ENCODE results near the gene SSR2.
A peak's percentile ranks its signal among the peaks of the same experiment; 100 is the strongest.
"Not testable (repeated sequence)": the region's sequence is repeated elsewhere in the genome, so short reads cannot be mapped to it uniquely, and the experiment has no call there.

SSR2 gene

DNA sequence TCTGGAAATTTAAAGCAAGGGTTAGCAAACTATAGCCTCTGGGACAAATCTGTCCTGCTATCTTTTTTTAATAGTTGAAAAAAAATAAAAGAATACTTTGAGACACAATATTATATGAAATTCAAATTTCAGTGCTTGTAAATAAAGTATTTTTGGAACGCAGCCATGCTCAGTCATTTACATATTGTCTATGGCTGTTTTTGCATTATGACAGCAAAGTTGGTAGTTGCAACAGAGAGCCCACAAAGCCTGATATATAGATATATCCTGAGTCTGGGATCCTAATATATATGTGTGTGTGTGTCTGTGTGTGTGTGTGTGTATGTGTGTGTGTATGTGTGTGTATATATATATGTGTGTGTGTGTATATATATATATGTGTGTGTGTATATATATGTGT, 20.8 kb downstream of the SSR2 start:
- no peak for FAIRE-seq

DNA sequence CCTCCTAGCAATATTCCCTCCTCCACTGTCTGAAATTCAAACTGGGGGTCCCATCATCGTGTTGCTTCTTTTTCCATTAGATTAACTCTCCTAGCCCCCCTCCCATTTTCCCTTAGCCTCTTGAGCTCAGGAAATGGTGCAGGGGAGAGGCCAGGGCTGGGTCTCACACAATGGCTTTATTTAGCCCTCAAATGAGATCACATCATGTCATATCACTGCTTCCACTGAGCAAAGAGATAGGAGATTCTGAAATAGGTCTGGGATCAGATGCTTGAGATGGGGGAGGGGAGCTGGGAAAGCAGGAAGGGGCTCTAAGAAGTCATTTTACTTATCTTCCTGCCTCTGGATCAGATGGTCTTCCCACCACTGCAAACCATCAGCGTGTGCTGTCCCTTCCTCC, 24.6 kb downstream of the SSR2 start:
- FAIRE-seq (no peak), DNase-seq (ENCODE audit: insufficient read length, low spot score) (no peak)

More for the DNA sequence above, 20.8 kb downstream of the SSR2 start:
- DNase-seq (ENCODE audit: insufficient read length, low spot score), result no peak

DNA sequence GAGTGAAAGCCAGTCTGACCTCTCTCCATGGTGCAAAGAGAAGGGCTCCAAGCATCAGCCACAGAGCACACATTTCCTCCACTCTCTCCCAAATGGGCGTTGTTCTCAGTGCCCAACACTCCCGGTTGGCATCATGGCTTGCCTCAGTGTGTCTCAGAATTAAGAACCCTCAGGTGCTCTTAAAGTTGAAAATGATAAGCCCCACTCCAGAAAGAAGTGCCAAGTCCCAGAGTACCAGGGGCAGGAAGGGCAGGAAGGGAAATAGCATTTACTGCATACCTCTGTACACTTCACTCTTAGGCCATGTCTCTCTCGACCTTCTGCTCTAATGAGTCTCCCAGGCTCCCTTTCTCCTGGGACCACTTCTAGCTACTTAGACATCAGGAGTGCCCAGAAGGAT, 27.2 kb downstream of the SSR2 start:
- DNase-seq (ENCODE audit: insufficient read length, low spot score) (no peak), FAIRE-seq (no peak)

DNA sequence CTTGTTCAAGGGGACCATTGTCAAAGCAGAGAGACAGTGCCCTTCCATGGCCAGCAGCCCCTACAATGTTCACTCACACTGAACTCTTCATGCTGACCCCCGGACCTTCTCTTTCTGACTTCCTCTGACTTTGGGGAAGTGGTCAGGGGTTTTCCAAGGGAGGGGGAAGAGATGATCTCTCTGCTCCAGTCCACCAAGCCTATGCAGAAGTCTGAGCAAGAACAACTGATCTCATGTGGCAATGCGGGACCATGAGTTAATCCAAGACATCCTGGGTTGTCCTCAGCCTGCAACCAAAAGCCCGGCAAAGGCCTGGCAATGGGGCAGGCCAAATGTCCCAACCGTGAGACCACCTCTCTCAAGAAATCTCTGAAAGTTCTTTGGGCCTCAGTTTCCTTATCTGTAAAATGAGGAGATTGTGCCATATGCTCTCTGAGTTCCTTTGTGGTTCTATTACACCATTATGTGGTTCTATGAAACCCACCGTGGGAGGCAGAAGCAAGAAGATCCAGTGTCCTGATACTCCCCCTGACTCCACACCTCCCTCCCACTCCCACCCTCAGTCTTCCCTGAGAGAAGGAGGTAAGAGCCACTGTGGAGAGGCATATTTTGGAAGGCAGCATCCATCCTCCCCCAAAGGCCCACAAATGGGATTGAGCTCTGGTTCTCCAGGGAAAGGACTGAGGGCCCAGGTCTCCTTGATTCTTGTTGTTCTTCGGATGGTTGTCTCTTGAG, 30.6 kb downstream of the SSR2 start:
- no peak for FAIRE-seq
- DNase-seq (ENCODE audit: insufficient read length, low spot score), result no peak

GRCh38 chr1:155989242-155990004, 31.3 kb downstream of the SSR2 start:
- no peak for DNase-seq (ENCODE audit: insufficient read length, low spot score)
- FAIRE-seq, result peak; percentile 90

DNA sequence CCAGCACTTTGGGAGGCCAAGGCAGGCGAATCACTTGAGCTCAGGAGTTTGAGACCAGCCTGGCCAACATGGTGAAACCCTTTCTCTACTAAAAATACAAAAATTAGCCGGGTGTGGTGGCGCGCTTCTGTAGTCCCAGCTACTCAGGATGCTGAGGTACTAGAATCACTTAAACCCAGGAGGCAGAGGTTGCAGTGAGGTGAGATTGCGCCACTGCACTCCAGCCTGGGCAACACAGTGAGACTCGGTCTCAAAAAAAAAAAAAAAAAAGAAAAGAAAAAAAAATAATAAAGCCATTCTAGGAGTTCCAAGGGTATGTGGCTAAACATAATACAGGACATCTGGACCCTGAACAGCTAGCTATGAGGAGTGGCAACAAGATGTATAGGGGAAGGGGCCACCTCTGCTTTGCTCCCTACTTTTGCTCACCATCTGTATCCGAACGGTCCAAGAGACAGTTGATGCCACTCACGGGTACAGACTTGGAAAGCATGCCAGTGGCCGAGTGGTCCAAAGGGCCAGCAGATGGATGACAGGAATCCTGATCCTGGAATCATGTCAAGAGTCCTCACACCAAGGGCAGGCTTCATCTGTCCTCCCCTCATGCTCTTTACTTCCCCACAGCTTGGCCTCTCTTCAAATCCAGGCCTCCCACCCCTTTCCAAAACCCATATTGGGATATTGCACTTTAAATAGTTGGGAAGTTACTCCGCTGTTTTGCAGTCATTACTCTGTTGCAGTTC, 35.7 kb downstream of the SSR2 start:
- not testable (repeated sequence) for FAIRE-seq; DNase-seq (ENCODE audit: insufficient read length, low spot score)

GRCh38 chr1:155984341-155984740, 36.4 kb downstream of the SSR2 start:
- no peak for FAIRE-seq
- DNase-seq (ENCODE audit: insufficient read length, low spot score), result no peak

DNA sequence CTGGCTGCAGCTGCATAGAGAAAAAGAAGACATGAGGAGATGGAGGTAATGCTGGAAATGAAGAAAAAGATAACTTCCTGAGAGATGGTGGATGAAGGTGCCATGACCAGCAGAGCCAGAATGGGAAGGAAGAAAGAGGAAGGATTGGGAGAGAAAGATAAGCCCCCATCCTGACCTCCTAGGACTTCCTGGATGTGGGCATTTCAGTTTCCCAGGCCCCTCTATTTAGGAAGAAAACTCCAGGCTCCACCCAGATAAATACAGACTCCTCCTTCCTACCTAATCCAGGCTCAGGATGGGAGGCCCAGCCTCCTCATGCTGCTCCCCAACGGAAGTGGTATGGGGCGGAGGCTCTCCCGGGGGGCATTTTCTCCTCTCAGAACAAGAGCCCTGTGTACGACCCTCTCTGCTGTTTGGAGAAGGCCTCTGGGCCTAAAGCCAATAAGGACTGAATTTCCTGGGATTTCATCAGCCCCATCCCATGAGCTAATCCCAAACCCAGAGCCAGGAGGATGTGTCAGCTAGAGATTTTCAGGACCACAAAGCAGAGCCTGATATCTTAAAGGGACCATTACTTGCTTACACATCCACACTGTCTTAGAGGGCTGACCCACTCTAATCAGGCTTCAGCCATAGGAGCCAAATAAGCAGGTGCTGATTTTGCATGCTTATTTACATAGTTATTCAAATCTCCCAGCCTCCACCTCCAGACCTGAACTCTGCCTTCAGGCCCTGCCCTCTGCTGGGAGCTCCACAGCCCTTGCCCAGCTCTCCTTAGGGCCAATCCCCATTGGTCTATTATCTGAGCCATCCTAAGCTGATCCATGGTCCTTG, 37.3 kb downstream of the SSR2 start:
- no peak for DNase-seq (ENCODE audit: insufficient read length, low spot score)
- no peak for FAIRE-seq

GRCh38 chr1:155982106-155982505, 38.6 kb downstream of the SSR2 start:
- FAIRE-seq, result no peak
- DNase-seq (ENCODE audit: insufficient read length, low spot score), result no peak

DNA sequence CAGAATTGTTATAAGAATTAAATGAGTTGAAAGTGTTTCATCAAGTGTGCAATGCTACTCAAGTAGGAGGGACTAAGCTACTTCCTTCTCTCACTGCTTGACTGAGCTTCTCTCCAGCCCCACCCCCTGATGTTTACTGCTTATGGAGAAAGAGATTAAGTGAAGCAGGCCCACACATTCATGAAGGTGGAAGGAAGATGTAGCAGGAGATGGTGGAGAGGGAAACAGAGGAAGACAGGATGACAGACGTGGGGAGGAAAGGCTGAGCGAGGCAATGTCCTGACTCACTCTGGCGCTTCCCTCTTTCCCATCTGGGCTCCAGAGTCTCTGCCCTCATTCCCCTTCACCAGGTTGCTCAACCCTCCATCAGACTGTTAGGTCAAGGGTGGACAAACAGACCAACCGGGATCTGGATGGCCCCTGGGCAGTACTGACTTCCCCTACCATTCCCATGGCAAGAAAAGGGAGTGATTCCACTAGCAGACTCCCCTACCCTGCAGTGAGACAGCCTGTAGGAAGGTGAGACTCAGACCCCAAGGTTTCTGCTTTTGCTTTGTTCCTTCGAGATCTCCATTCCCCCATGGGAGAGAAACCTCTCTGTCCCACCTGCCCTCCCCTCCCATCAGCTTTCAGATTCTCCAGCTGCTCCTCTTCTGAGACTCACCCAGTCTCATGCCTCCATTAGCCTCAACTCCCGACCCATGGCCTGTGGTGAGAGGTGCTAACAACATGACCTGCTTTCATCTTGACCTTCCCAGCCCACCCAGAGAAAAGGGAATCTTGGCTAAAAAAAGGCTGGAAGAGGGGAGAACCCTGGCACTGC, 39.3 kb downstream of the SSR2 start:
- peak; percentile 92 for FAIRE-seq
- DNase-seq (ENCODE audit: insufficient read length, low spot score), result no peak

DNA sequence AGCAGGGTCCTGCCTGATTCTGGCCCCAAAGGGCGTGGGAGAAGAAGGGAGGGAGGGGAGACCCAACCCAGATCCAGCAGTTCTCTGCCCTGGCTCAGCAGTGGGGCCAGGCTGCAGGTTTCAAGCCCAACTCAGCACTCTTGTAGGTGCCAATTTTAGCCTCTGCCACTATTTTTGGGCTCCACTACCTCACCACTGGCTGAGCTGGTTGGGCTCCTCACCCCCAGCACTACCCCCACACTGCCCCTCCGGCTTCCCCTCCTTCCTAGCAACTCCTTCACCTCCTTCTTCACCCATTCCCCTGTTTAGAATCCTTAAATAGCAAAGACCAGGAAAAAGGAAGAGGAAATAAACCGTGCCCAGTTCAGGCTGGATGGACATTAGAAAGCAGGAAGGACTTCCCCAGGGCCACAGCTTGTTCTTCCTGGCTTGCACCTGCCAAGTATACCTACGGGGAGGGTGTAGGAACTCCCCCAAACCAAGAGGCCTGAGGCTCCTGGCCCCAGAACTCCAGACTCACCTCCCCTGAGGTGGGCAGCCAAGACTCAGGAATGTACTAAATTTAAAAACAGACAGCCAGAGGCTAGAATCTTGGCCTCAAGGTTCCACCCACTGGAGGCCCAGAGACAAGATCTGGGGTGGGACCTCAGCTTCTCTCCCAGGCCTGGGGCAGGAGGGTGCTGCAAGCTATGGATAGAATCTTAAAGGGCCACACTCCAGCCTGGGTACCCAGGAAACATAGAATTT, 41.0 kb downstream of the SSR2 start:
- FAIRE-seq (peak; percentile 77), DNase-seq (ENCODE audit: insufficient read length, low spot score) (no peak)

GRCh38 chr1:155978973-155979429, 41.8 kb downstream of the SSR2 start:
- DNase-seq (ENCODE audit: insufficient read length, low spot score), result no peak
- no peak for FAIRE-seq

GRCh38 chr1:155978325-155978972, 42.3 kb downstream of the SSR2 start, which contains the start of gene ARHGEF2:
Gene ARHGEF2, minus strand, starts transcription at chr1:155978547. Its CDS starts 120 bp downstream, at chr1:155978427.
- peak; percentile 47 for FAIRE-seq
- peak; percentile 79 for DNase-seq (ENCODE audit: insufficient read length, low spot score)

DNA sequence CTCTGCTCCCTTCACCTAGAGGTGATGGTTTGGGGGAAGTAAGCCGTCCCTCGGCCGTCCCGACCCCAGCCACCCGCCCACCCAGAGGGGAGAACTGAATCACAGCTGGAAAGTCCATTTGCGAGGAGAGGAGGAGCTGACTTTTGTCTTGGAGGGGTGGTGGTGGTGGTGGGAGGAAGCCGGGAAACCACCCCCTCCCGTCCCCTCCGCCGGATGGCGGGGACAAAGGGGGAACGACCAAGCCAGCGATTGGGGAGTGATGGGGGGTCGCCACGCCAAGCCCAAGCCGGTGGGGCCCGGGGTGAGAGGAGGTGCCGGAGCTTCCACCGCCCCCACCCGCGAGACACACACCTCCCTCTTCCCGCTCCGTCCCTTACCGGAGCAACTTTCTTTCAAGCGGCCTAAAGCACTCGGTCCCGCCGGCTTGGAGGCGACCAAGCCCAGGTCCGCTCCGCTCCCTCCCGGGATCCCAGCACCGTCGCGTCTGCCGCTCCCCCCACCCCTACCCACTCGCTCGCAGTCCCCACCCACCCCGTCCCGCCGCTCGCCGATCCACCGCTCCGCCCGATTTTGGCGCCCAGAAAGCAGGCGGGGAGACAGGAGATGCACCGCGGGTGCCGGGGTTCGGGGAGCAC, 42.9 kb downstream of the SSR2 start:
- FAIRE-seq, result no peak
- no peak for DNase-seq (ENCODE audit: insufficient read length, low spot score)

DNA sequence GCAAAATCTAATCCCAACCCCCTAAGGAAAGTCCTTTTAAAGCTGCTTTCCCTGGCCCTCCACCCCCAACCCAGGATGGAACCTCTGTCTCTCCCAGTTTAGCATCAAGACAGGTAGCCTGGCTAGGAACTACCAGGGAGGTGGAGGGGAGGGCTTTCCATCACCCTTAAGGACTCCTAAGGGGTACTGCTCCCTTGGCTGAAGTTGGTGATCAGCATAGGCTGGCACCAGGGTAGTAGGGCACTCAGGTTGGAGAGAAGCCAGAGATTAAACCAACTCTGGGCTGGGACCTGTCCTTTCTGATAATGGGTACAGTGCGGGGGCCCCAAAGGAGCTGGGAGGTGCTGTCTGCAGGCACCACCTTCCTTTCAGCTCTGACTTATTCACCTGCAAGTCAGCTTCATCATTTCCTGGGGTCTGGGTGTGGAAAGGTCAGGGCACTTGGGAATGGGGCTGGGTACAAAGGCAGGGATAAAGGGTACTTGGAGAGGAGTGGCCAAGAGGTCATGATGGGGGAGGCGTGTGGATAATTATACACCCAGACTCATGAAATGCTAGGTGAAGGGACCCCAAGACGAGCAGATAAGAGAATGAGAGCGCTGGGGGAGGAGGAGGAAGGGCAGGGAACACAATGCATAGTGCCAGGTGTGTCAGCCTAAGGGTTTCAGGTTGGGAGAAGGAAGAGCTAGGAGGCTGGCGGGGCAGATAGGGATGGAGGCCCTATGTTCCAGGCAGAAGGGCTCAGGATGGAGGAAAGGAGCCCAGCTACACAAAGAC, 43.6 kb downstream of the SSR2 start:
- DNase-seq (ENCODE audit: insufficient read length, low spot score) (no peak), FAIRE-seq (no peak)

GRCh38 chr1:155976062-155976912, 44.5 kb downstream of the SSR2 start:
- DNase-seq (ENCODE audit: insufficient read length, low spot score) (no peak), FAIRE-seq (no peak)

Data from GM19239 (cell line).